H1 (cell line): ENCODE results near the gene SYMPK. TPM values are rescaled to one million over a fixed set of nuclear protein-coding genes. Genes with fewer than 3 reads are reported as not detected.
"Not testable (repeated sequence)": the region's sequence is repeated elsewhere in the genome, so short reads cannot be mapped to it uniquely, and the experiment has no call there.

Experiments used
- CTCF ChIA-PET: fragments of 300-600 bp; sonication (Branson Sonifier 250); formaldehyde crosslinking; loops from one replicate; lab custom pipeline; 2021; ENCODE audit not compliant: partially characterized antibody; lab: Charles Lee
- POLR2A ChIA-PET: fragments of 300-600 bp; sonication (Branson Sonifier 250); formaldehyde crosslinking; loops from one replicate; lab custom pipeline; 2021; ENCODE audit warnings: inconsistent platforms; ENCODE audit not compliant: partially characterized antibody; lab: Charles Lee
- DNase-seq, 2 experiments: peaks; one replicate each; pipeline versions ENCODE4 v3.0.0 to v3.0.0-alpha.2; 2010 to 2022; ENCODE audit warnings: low spot score in 2 of 2, low read depth in 1 of 2, mixed read lengths in 1 of 2
- FAIRE-seq: peaks from 2 replicates; lab custom pipeline; 2011; peaks lifted over from hg19 to GRCh38; lab: Jason Lieb, UNC
- H2AFZ ChIP-seq: 2 replicates; pipeline ENCODE4 v1.8.1; 2012; ENCODE audit warnings: low read length, inconsistent platforms
- H2AK5ac ChIP-seq: 2 replicates; pipeline ENCODE4 v1.6.1; 2013; ENCODE audit warnings: low read depth, low read length
- H2BK120ac ChIP-seq: replicated peaks from 2 replicates; pipeline ENCODE3; 2013; ENCODE audit warnings: low read depth, low read length, inconsistent platforms
- H2BK12ac ChIP-seq: 2 replicates; pipeline ENCODE4 v1.6.1; 2013; ENCODE audit warnings: low read depth, low read length
- H2BK15ac ChIP-seq: 2 replicates; pipeline ENCODE4 v1.6.1; 2013; ENCODE audit warnings: low read length
- H2BK20ac ChIP-seq: 2 replicates; pipeline ENCODE4 v1.6.1; 2013; ENCODE audit warnings: low read length
- H2BK5ac ChIP-seq: 2 replicates; pipeline ENCODE4 v1.6.1; 2013; ENCODE audit warnings: low read depth, low read length
- H3K14ac ChIP-seq: 2 replicates; pipeline ENCODE4 v1.6.1; 2013; ENCODE audit warnings: inconsistent platforms; ENCODE audit not compliant: insufficient read length
- H3K18ac ChIP-seq: 2 replicates; pipeline ENCODE4 v1.6.1; 2013; ENCODE audit warnings: low read length; ENCODE audit errors: extremely low read depth
- H3K23ac ChIP-seq: 2 replicates; pipeline ENCODE4 v1.6.1; 2013; ENCODE audit warnings: inconsistent platforms; ENCODE audit not compliant: insufficient read length
- H3K23me2 ChIP-seq: 2 replicates; pipeline ENCODE4 v1.6.1; 2013; ENCODE audit warnings: low read depth, low read length
- H3K27ac ChIP-seq: 2 replicates; pipeline ENCODE4 v1.6.1; 2011; ENCODE audit warnings: low read depth, low read length, inconsistent platforms
- H3K27me3 ChIP-seq, 4 experiments: replicated peaks in 1 of 4; 1 replicate in 1 of 4; 2 replicates in 3 of 4; pipeline versions ENCODE4 v1.6.1 to v1.8.1; 2011 to 2013; ENCODE audit warnings: low read length in 3 of 4, mild to moderate bottlenecking in 3 of 4, inconsistent platforms in 2 of 4, mixed read lengths in 2 of 4, moderate library complexity in 1 of 4; ENCODE audit not compliant: control insufficient read depth in 3 of 4, insufficient read depth in 3 of 4; ENCODE audit errors: extremely low read depth in 1 of 4
- H3K36me3 ChIP-seq, 4 experiments: 2 replicates each; pipeline versions ENCODE4 v1.6.1 to v1.8.1; 2011 to 2013; ENCODE audit warnings: mild to moderate bottlenecking in 4 of 4, low read length in 3 of 4, moderate library complexity in 2 of 4, control low read depth in 1 of 4, inconsistent platforms in 1 of 4; ENCODE audit not compliant: insufficient read depth in 4 of 4, control insufficient read depth in 2 of 4
- H3K4ac ChIP-seq: replicated peaks from 2 replicates; pipeline ENCODE3; 2013; ENCODE audit warnings: low read length, low read depth, mixed read lengths, inconsistent platforms; ENCODE audit not compliant: insufficient read length
- H3K4me1 ChIP-seq, 4 experiments: replicated peaks in 1 of 4; 1 replicate in 1 of 4; 2 replicates in 3 of 4; pipeline versions ENCODE4 v1.6.1 to v1.8.1; 2011 to 2013; ENCODE audit warnings: low read length in 3 of 4, inconsistent platforms in 2 of 4, mixed read lengths in 1 of 4; ENCODE audit not compliant: insufficient read depth in 4 of 4, control insufficient read depth in 3 of 4
- H3K4me2 ChIP-seq, 2 experiments: 2 replicates each; pipeline versions ENCODE4 v1.6.1 to v1.8.1; 2011 to 2013; ENCODE audit warnings: low read depth in 2 of 2, low read length in 2 of 2, control low read depth in 1 of 2, inconsistent platforms in 1 of 2, mild to moderate bottlenecking in 1 of 2; ENCODE audit not compliant: insufficient read depth in 1 of 2
- H3K4me3 ChIP-seq, 4 experiments: fragments of 200-600, 300-600 bp in 1 of 4; sonication (generic), shearing (Covaris generic), sonication (Bioruptor Twin) in 1 of 4; 2 replicates each; pipeline versions ENCODE4 v1.5.1 to v1.8.1; 2011 to 2016; ENCODE audit warnings: low read length in 4 of 4, low read depth in 3 of 4, control low read depth in 2 of 4, inconsistent platforms in 2 of 4, mild to moderate bottlenecking in 2 of 4, mixed read lengths in 1 of 4, moderate library complexity in 1 of 4; ENCODE audit not compliant: insufficient read depth in 2 of 4; ENCODE audit errors: extremely low read depth in 1 of 4
- H3K56ac ChIP-seq: replicated peaks from 2 replicates; pipeline ENCODE3; 2013; ENCODE audit warnings: low read depth, mild to moderate bottlenecking, mixed read lengths, low read length, inconsistent platforms; ENCODE audit not compliant: insufficient read length
- H3K79me1 ChIP-seq: 2 replicates; pipeline ENCODE4 v1.6.1; 2013; ENCODE audit warnings: low read depth, low read length, control low read depth
- H3K79me2 ChIP-seq, 2 experiments: 2 replicates each; pipeline versions ENCODE4 v1.6.1 to v1.8.1; 2012 to 2013; ENCODE audit warnings: low read length in 2 of 2, mild to moderate bottlenecking in 2 of 2, inconsistent platforms in 1 of 2; ENCODE audit not compliant: insufficient read depth in 2 of 2, control insufficient read depth in 1 of 2
- H3K9ac ChIP-seq, 4 experiments: replicated peaks in 1 of 4; 1 replicate in 1 of 4; 2 replicates in 3 of 4; pipeline versions ENCODE4 v1.6.1 to v1.8.1; 2011 to 2013; ENCODE audit warnings: low read depth in 3 of 4, low read length in 3 of 4, control low read depth in 2 of 4, mild to moderate bottlenecking in 2 of 4, moderate library complexity in 2 of 4, inconsistent platforms in 1 of 4; ENCODE audit errors: extremely low read depth in 1 of 4
- H3K9me3 ChIP-seq, 2 experiments: 2 replicates each; pipeline versions ENCODE4 v1.6.1 to v1.8.1; 2012 to 2013; ENCODE audit warnings: mild to moderate bottlenecking in 2 of 2, moderate library complexity in 2 of 2, control low read depth in 1 of 2, inconsistent platforms in 1 of 2, low read depth in 1 of 2, low read length in 1 of 2, mixed read lengths in 1 of 2; ENCODE audit not compliant: insufficient read depth in 2 of 2
- H4K20me1 ChIP-seq, 2 experiments: replicated peaks in 1 of 2; 2 replicates each; pipeline versions ENCODE3 to v1.8.1; 2011 to 2013; ENCODE audit warnings: inconsistent platforms in 2 of 2, low read length in 2 of 2, mild to moderate bottlenecking in 1 of 2; ENCODE audit not compliant: insufficient read depth in 2 of 2, control insufficient read depth in 1 of 2
- H4K5ac ChIP-seq: 2 replicates; pipeline ENCODE4 v1.6.1; 2013; ENCODE audit warnings: low read length, low read depth, mixed read lengths, inconsistent platforms; ENCODE audit not compliant: insufficient read length
- H4K8ac ChIP-seq: 2 replicates; pipeline ENCODE4 v1.8.0; 2013; ENCODE audit warnings: mild to moderate bottlenecking, moderate library complexity, low read length, inconsistent platforms; ENCODE audit not compliant: insufficient read depth; ENCODE audit errors: extremely low read depth
- H4K91ac ChIP-seq: replicated peaks from 2 replicates; pipeline ENCODE3; 2013; ENCODE audit warnings: low read length, mixed read lengths, inconsistent platforms; ENCODE audit not compliant: insufficient read length
- WGBS, 2 experiments: shearing (Covaris generic) in 1 of 2; methylation state at CpG; one replicate each; pipeline versions ENCODE4 v1.1.6 to v1.1.7; 2013 to 2015; ENCODE audit warnings: low lambda C conversion rate in 2 of 2, mixed read lengths in 2 of 2, inconsistent platforms in 1 of 2, low coverage in 1 of 2, missing lambda C conversion rate in 1 of 2; ENCODE audit not compliant: insufficient replicate concordance in 2 of 2, insufficient coverage in 1 of 2, insufficient read length in 1 of 2; ENCODE audit errors: extremely low coverage in 1 of 2, missing lambda C conversion rate in 1 of 2; 5-methylcytosine and 5-hydroxymethylcytosine counted together
- polyA plus RNA-seq, 7 experiments: library from polyadenylated mRNA; depleted of rRNA in 3 of 7; stranded (reverse) in 5 of 7; unstranded in 2 of 7; fragments of >200 nt in 5 of 7; fragments of 200-250 nt in 2 of 7; gene quantifications; 1 replicate in 5 of 7; 2 replicates in 1 of 7; 4 replicates in 1 of 7; pipeline versions ENCODE4 v1.2.1 to v1.2.3, GENCODE V29; 2011 to 2013; ENCODE audit warnings: missing spikeins in 2 of 7, mixed read lengths in 2 of 7
- total RNA-seq: library from RNA; stranded (reverse); fragmentation: NEBNext Ultra II Directional; extraction: Animal tissue kit (Norgen Biotek cat#: 25700); gene quantifications from 2 replicates; pipeline ENCODE4 v1.2.1, GENCODE V29; 2021

The SYMPK gene
- total and polyA plus RNA-seq, 2 of the 8 experiments (the other 6 are each of a cell fraction or from before 2014, with no cell fraction given) = 93.6 to 99.5 TPM

- not testable (repeated sequence) for H2AK5ac ChIP-seq, H3K79me2 ChIP-seq, H3K4me1 ChIP-seq, H3K18ac ChIP-seq, H4K5ac ChIP-seq, H2BK5ac ChIP-seq, H3K9ac ChIP-seq, H3K56ac ChIP-seq, H3K23me2 ChIP-seq, H3K9me3 ChIP-seq, H3K36me3 ChIP-seq, DNase-seq, H3K23ac ChIP-seq, H3K27ac ChIP-seq, H4K91ac ChIP-seq, H3K4ac ChIP-seq, H3K4me2 ChIP-seq, H3K14ac ChIP-seq, H2BK12ac ChIP-seq, H2BK15ac ChIP-seq, H4K8ac ChIP-seq, H2AFZ ChIP-seq, H3K27me3 ChIP-seq, H2BK120ac ChIP-seq, H2BK20ac ChIP-seq, H3K79me1 ChIP-seq, H4K20me1 ChIP-seq, H3K4me3 ChIP-seq, FAIRE-seq
- ChIA-PET CTCF (interaction anchor here (0.6 to 9.4 kb wide), 27 partner anchors 8 to 428 kb away, joined by 3 to 107 read pairs (median 4); partner anchors contain the start of genes DMPK, QPCTL, RSPH6A and SIX5), POLR2A (interaction anchor here (0.8 to 9.8 kb wide), 11 partner anchors 9 to 117 kb away, joined by 3 to 106 read pairs (median 5); partner anchors contain the start of genes DMPK, RSPH6A and SIX5)
- WGBS, 2 experiments = 89% methylated on average over 5 of the region's 5 CpGs; no CpG with 5 or more reads in 1 of the 2 experiments
Observed at GRCh38 chr19:45799541-45799940, 63.4 kb downstream of the SYMPK start.
